Upper lobe of left lung (tissue), 6 donors: ENCODE data around the gene PIGQ. TPM values are rescaled to one million over a fixed set of nuclear protein-coding genes. Genes with fewer than 3 reads are reported as not detected.
A peak's percentile ranks its signal among the peaks of the same experiment; 100 is the strongest.

Experiments
- ATAC-seq, 2 donors: fragments of 200-7000 bp; cut with Tn5 transposase; one replicate each; pipeline ENCODE4 v1.9.1; 2022; ENCODE audit warnings: mild to moderate bottlenecking in 2 of 2, moderate library complexity in 2 of 2; ENCODE audit not compliant: low FRiP score in 2 of 2
- DNase-seq, 2 donors: peaks; one replicate each; pipeline ENCODE4 v3.0.0-alpha.2; 2019 to 2020
- H3K27ac ChIP-seq, 4 donors: fragments of 200-600 bp; sonication (generic); one replicate each; pipeline ENCODE4 v1.5.1; 2016 to 2019
- H3K27me3 ChIP-seq, 4 donors: fragments of 200-600 bp; sonication (generic); one replicate each; pipeline ENCODE4 v1.5.1; 2017 to 2019
- H3K36me3 ChIP-seq, 4 donors: fragments of 200-600 bp; sonication (generic); one replicate each; pipeline ENCODE4 v1.5.1; 2016 to 2019
- H3K4me1 ChIP-seq, 4 donors: fragments of 200-600 bp; sonication (generic); one replicate each; pipeline ENCODE4 v1.5.1; 2018 to 2019
- H3K4me3 ChIP-seq, 4 donors: fragments of 200-600 bp; sonication (generic); one replicate each; pipeline ENCODE4 v1.5.1; 2017 to 2019; ENCODE audit warnings: mild to moderate bottlenecking in 2 of 4, moderate library complexity in 1 of 4
- H3K9me3 ChIP-seq, 4 donors: fragments of 200-600 bp; sonication (generic); one replicate each; pipeline ENCODE4 v1.5.1; 2018 to 2019
- EP300 ChIP-seq, 4 donors: sonication (generic); formaldehyde crosslinking; IDR thresholded peaks; one replicate each; pipeline ENCODE4 v1.5.1; 2017; ENCODE audit warnings: antibody characterized with exemption in 4 of 4, control low read depth in 2 of 4
- POLR2A ChIP-seq, 4 donors: fragments of 450-650 bp; IDR thresholded peaks; one replicate each; pipeline ENCODE4 v1.5.1; 2016 to 2017; ENCODE audit warnings: antibody characterized with exemption in 4 of 4, mild to moderate bottlenecking in 2 of 4
- POLR2AphosphoS5 ChIP-seq, 2 donors: sonication (generic); formaldehyde crosslinking; IDR thresholded peaks; one replicate each; pipeline ENCODE4 v1.5.1; 2017; ENCODE audit warnings: antibody characterized with exemption in 2 of 2
- WGBS, 2 donors: methylation state at CpG; one replicate each; pipeline ENCODE4 v1.1.5; 2017 to 2018; 5-methylcytosine and 5-hydroxymethylcytosine counted together
- total RNA-seq, 6 donors: library from RNA; depleted of rRNA in 4 of 6; stranded (reverse); fragments of >200 nt in 4 of 6; gene quantifications; one replicate each; pipeline versions ENCODE4 v1.1.0 to v1.2.1, GENCODE V29; 2016 to 2021
- TF ChIP-seq, protein P1 (sequence below), 6 experiments: fragments of 450-650 bp in 4 of 6; fragments of 200-600 bp in 2 of 6; sonication (generic) in 2 of 6; IDR thresholded peaks; one replicate each; pipeline ENCODE4 v1.5.1; 2016 to 2019; ENCODE audit warnings: antibody characterized with exemption in 6 of 6
- donor health status: DM: no; HTN: no; CAD: no; lungs with moderate emphysema.
- donor health status: DM: no; HTN: yes; CAD: no; lungs with severe emphysema.

Gene PIGQ
- total RNA-seq, 6 donors from 2014 or later, result 42.7 to 153 (median 79.6) TPM

GRCh38 chr16:609984-610383, 40.2 kb downstream of the PIGQ start:
- H3K27ac ChIP-seq, result no peak overlapping the region

GRCh38 chr16:610513-611381, 41.0 kb downstream of the PIGQ start:
- WGBS, 2 donors, result 76 to 82% methylated on average over 22 to 23 of the region's 28 CpGs
- Histone ChIP-seq H3K4me1 (peaks cover 0 to 17% (median 8%) of the 10 kb centered on the region in 4 donors), H3K4me3 (no peak overlapping the region), H3K9me3 (no peaks in the 10 kb centered on the region), H3K27ac (peak overlapping the region in 1 of 4 donors; percentile 42), H3K36me3 (no peaks in the 10 kb centered on the region), H3K27me3 (no peaks in the 10 kb centered on the region)
- TF ChIP-seq, protein P1, sequence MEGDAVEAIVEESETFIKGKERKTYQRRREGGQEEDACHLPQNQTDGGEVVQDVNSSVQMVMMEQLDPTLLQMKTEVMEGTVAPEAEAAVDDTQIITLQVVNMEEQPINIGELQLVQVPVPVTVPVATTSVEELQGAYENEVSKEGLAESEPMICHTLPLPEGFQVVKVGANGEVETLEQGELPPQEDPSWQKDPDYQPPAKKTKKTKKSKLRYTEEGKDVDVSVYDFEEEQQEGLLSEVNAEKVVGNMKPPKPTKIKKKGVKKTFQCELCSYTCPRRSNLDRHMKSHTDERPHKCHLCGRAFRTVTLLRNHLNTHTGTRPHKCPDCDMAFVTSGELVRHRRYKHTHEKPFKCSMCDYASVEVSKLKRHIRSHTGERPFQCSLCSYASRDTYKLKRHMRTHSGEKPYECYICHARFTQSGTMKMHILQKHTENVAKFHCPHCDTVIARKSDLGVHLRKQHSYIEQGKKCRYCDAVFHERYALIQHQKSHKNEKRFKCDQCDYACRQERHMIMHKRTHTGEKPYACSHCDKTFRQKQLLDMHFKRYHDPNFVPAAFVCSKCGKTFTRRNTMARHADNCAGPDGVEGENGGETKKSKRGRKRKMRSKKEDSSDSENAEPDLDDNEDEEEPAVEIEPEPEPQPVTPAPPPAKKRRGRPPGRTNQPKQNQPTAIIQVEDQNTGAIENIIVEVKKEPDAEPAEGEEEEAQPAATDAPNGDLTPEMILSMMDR (IDR thresholded peaks at IDR 0.05), result peak; percentile 65 to 85 (median 79)
- no peak for TF ChIP-seq POLR2A (IDR thresholded peaks at IDR 0.05)
- ATAC-seq (peak; percentile 88 to 92), DNase-seq (peak in 1 of 2 donors; percentile 75)

More at GRCh38 chr16:609984-610383, 40.2 kb downstream of the PIGQ start:
- 90 to 92% methylated on average over 14 of the region's 14 CpGs for WGBS, 2 donors
- DNase-seq (no peak), ATAC-seq (peak in 1 of 2 donors; percentile 19)
- TF ChIP-seq, protein P1 (IDR thresholded peaks at IDR 0.05), result no peak
- TF ChIP-seq POLR2A (IDR thresholded peaks at IDR 0.05) (no peak), EP300 (IDR thresholded peaks at IDR 0.05) (no peak), POLR2AphosphoS5 (IDR thresholded peaks at IDR 0.05) (no peak)
- Histone ChIP-seq H3K27me3 (no peaks in the 10 kb centered on the region), H3K4me1 (peaks cover 0 to 17% (median 7%) of the 10 kb centered on the region in 4 donors), H3K9me3 (peaks cover 0 to 2% (median 0%) of the 10 kb centered on the region in 4 donors), H3K36me3 (no peaks in the 10 kb centered on the region), H3K4me3 (no peak overlapping the region)

- no peak for TF ChIP-seq POLR2A (IDR thresholded peaks at IDR 0.05)
- TF ChIP-seq EP300 (IDR thresholded peaks at IDR 0.05), result no peak
- no peak for TF ChIP-seq POLR2AphosphoS5 (IDR thresholded peaks at IDR 0.05)
- TF ChIP-seq, protein P1 (IDR thresholded peaks at IDR 0.05), result no peak
- peaks cover 6 to 29% (median 21%) of the 10 kb centered on the region in 4 donors for H3K4me1 ChIP-seq
- ATAC-seq (no peak), DNase-seq (no peak)
- H3K27me3 ChIP-seq, result no peaks in the 10 kb centered on the region
- peaks cover 0 to 9% (median 1%) of the 10 kb centered on the region in 4 donors for H3K36me3 ChIP-seq
- WGBS, 2 donors, result 94% methylated on average over 13 of the region's 13 CpGs
- no peak overlapping the region for H3K4me3 ChIP-seq
- peak overlapping the region in 1 of 4 donors; percentile 90 for H3K27ac ChIP-seq
- no peaks in the 10 kb centered on the region for H3K9me3 ChIP-seq
These were observed 45.4 kb downstream of the PIGQ start for GRCh38 chr16:615122-615521.

DNA sequence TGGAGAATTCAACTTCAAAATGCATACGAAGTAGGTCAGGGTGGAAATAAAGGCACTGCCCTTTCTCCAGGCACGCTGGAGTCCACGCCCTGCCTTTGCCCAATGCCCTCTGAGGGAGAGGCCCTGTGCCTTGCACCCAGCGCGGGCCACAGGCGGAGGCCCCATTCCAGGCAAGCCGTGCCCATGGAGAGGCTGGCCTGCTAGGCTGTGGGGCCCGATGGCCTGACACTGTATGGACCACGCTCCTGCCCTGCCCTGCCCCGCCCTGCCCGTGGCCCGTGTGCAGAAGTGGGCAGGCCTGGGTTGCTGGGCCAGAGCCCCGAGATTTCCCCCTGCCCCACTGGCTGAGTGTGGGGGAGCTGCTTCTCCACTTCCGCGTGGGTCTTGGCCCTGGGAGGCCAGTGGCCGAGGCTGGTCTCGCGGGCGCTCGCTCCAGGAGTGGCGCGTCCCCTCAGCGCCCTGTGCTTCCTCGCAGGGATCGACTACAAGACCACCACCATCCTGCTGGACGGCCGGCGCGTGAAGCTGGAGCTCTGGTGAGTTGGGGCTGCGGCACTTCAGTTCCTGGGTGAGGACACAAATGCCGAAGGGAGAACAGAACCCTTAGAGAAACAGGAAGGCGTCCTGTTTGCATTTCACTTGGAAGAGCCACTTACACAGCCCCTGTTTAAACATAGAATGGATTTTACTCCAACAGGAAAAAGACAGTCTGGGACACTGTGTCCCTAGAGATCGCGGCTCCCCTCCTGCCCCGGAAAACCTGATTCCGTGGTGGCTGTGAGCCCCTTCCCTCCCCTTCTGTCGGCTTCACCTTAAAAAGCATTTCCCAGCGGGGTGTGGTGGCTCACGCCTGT, 47.2 kb downstream of the PIGQ start:
- ATAC-seq (peak; percentile 80 to 95), DNase-seq (peak; percentile 81 to 87)
- Histone ChIP-seq H3K4me1 (peaks cover 0 to 31% (median 26%) of the 10 kb centered on the region in 4 donors), H3K27me3 (no peaks in the 10 kb centered on the region), H3K36me3 (peaks cover 0 to 9% (median 1%) of the 10 kb centered on the region in 4 donors), H3K4me3 (peak overlapping the region in 3 of 4 donors; percentile 19 to 38 (median 36)), H3K27ac (peak overlapping the region; percentile 68 to 94 (median 87)), H3K9me3 (no peaks in the 10 kb centered on the region)
- 68 to 76% methylated on average over 22 to 30 of the region's 39 CpGs for WGBS, 2 donors
- TF ChIP-seq EP300 (IDR thresholded peaks at IDR 0.05), result peak in 2 of 4 donors; percentile 67 to 74
- TF ChIP-seq POLR2AphosphoS5 (IDR thresholded peaks at IDR 0.05), result peak in 1 of 2 donors; percentile 7
- TF ChIP-seq, protein P1 (IDR thresholded peaks at IDR 0.05), result no peak
- TF ChIP-seq POLR2A (IDR thresholded peaks at IDR 0.05), result peak in 2 of 4 donors; percentile 68 to 70
